Right lobe of liver (tissue), 6 donors: ENCODE measurements around the gene CIP2A. TPM values are rescaled to one million over a fixed set of nuclear protein-coding genes. Genes with fewer than 3 reads are reported as not detected.

ENCODE experiments used
- ATAC-seq, 4 donors: fragments of 200-7000 bp; cut with Tn5 transposase; one replicate each; pipeline ENCODE4 v1.9.1; 2020; ENCODE audit warnings: mild to moderate bottlenecking in 4 of 4, moderate library complexity in 4 of 4
- DNase-seq, 3 donors: peaks; one replicate each; pipeline ENCODE4 v3.0.0-alpha.2; 2020
- H3K27ac ChIP-seq, 3 donors: fragments of 200-600 bp; one replicate each; pipeline ENCODE4 v1.8.0; 2022
- H3K27me3 ChIP-seq, 2 donors: fragments of 200-600 bp; one replicate each; pipeline ENCODE4 v1.8.0; 2022
- H3K36me3 ChIP-seq, 4 donors: fragments of 200-600 bp; sonication (generic) in 1 of 4; one replicate each; pipeline versions ENCODE4 v1.5.1 to v1.8.0; 2017 to 2022; ENCODE audit warnings: control low read depth in 1 of 4
- H3K4me1 ChIP-seq, 4 donors: fragments of 200-600 bp; sonication (generic) in 1 of 4; one replicate each; pipeline versions ENCODE4 v1.5.1 to v1.8.0; 2017 to 2022; ENCODE audit warnings: control low read depth in 1 of 4
- H3K4me3 ChIP-seq, 3 donors: fragments of 200-600 bp; one replicate each; pipeline ENCODE4 v1.8.0; 2022
- H3K9me3 ChIP-seq, 4 donors: fragments of 200-600 bp; sonication (generic) in 1 of 4; one replicate each; pipeline versions ENCODE4 v1.5.1 to v1.8.0; 2017 to 2022; ENCODE audit warnings: control low read depth in 1 of 4
- CTCF ChIP-seq, 4 donors: fragments of 200-600 bp in 3 of 4; fragments of 450-650 bp in 1 of 4; IDR thresholded peaks; one replicate each; pipeline versions ENCODE4 v1.5.1 to v1.8.0; 2016 to 2022; ENCODE audit warnings: antibody characterized with exemption in 4 of 4, mild to moderate bottlenecking in 2 of 4
- POLR2A ChIP-seq: fragments of 450-650 bp; IDR thresholded peaks from one replicate; pipeline ENCODE4 v1.6.1; 2017; ENCODE audit warnings: antibody characterized with exemption, mild to moderate bottlenecking
- WGBS: methylation state at CpG from one replicate; pipeline ENCODE4 v1.1.6; 2018; ENCODE audit warnings: low coverage, low lambda C conversion rate; ENCODE audit not compliant: insufficient coverage; ENCODE audit errors: missing lambda C conversion rate; 5-methylcytosine and 5-hydroxymethylcytosine counted together
- intact Hi-C, 2 donors: fragments of 100-400 bp; cut with DNase I; formaldehyde crosslinking; loops; one replicate each; pipeline versions ENCODE4 v1.11.2 to v1.14.1; 2022
- total RNA-seq, 6 experiments: library from RNA; depleted of rRNA in 2 of 6; stranded (reverse); fragments of >200 nt in 2 of 6; fragmentation: NEBNext Ultra II Directional in 3 of 6; extraction: Animal tissue kit (Norgen Biotek cat#: 25700) in 3 of 6; gene quantifications; one replicate each; pipeline versions ENCODE4 v1.1.0 to v1.2.4, GENCODE V29; 2016 to 2023
- donor health status: DM: no; HTN: yes; CAD: no.
- donor health status: DM: no; HTN: no; CAD: no.
- donor health status: DM: no; HTN: no; CAD: no.
- donor health status: DM: no; HTN: yes; CAD: no.
- donor health status: DM: no; HTN: yes; CAD: no.

The CIP2A gene
- total RNA-seq, 6 experiments from 2014 or later = 0.44 to 3.2 (median 1.3) TPM

GRCh38 chr3:108610651-108611050 is 21.4 kb upstream of the CIP2A start:
- Histone ChIP-seq H3K4me3 (no peak overlapping the region), H3K36me3 (no peaks in the 10 kb centered on the region), H3K9me3 (no peaks in the 10 kb centered on the region), H3K27me3 (no peaks in the 10 kb centered on the region), H3K4me1 (no peaks in the 10 kb centered on the region), H3K27ac (no peak overlapping the region)
- no peak for TF ChIP-seq CTCF (IDR thresholded peaks at IDR 0.05)
- no peak for TF ChIP-seq POLR2A
- intact Hi-C loops = no loop called here
- 91% methylated on average over 1 of the region's 1 CpG for WGBS
- DNase-seq = no peak
- ATAC-seq = no peak

- TF ChIP-seq CTCF (IDR thresholded peaks at IDR 0.05) (no peak), POLR2A (no peak)
- intact Hi-C loops = no loop called here
- Histone ChIP-seq H3K27me3 (no peaks in the 10 kb centered on the region), H3K9me3 (no peaks in the 10 kb centered on the region), H3K27ac (no peak overlapping the region), H3K36me3 (no peaks in the 10 kb centered on the region), H3K4me1 (no peaks in the 10 kb centered on the region), H3K4me3 (no peak overlapping the region)
- 89% methylated on average over 3 of the region's 4 CpGs for WGBS
- no peak for DNase-seq
- no peak for ATAC-seq
These were observed 19.5 kb upstream of the CIP2A start for GRCh38 chr3:108608750-108609149.

DNA sequence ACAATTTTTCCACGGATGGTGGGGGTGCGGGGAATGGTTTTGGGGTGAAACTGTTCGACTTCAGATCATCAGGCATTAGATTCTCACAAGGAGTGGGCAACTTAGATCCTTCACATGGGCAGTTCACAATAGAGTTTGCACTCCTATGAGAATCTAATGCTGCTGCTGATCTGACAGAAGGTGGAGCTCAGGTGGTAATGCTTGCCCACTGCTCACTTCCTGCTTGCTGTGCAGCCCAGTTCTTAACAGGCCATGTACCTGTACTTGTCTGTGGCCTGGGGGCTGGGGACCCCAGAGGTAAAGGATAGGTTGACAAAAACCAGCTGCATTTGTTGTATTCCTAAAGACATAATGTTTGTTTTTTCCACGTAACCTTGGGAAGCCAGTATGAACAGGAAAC is 16.3 kb upstream of the CIP2A start:
- Histone ChIP-seq H3K4me1 (no peaks in the 10 kb centered on the region), H3K27me3 (no peaks in the 10 kb centered on the region), H3K4me3 (no peak overlapping the region), H3K27ac (no peak overlapping the region), H3K36me3 (no peaks in the 10 kb centered on the region), H3K9me3 (no peaks in the 10 kb centered on the region)
- 57% methylated on average over 3 of the region's 4 CpGs for WGBS
- TF ChIP-seq POLR2A (no peak), CTCF (IDR thresholded peaks at IDR 0.05) (no peak)
- DNase-seq = no peak
- ATAC-seq = no peak
- intact Hi-C loops = no loop called here

- H3K4me3 ChIP-seq = no peak overlapping the region
- H3K9me3 ChIP-seq = no peaks in the 10 kb centered on the region
- no peaks in the 10 kb centered on the region for H3K4me1 ChIP-seq
- WGBS = 80% methylated on average over 2 of the region's 2 CpGs
- ATAC-seq = no peak
- no peaks in the 10 kb centered on the region for H3K27me3 ChIP-seq
- H3K36me3 ChIP-seq = no peaks in the 10 kb centered on the region
- TF ChIP-seq POLR2A (no peak), CTCF (IDR thresholded peaks at IDR 0.05) (no peak)
- DNase-seq = no peak
- no peak overlapping the region for H3K27ac ChIP-seq
- intact Hi-C loops = no loop called here
These were observed 15.8 kb upstream of the CIP2A start for GRCh38 chr3:108605028-108605427.

GRCh38 chr3:108603691-108604090 is 14.5 kb upstream of the CIP2A start:
- Histone ChIP-seq H3K27me3 (no peaks in the 10 kb centered on the region), H3K4me1 (no peaks in the 10 kb centered on the region), H3K27ac (no peak overlapping the region), H3K36me3 (no peaks in the 10 kb centered on the region), H3K9me3 (no peaks in the 10 kb centered on the region), H3K4me3 (no peak overlapping the region)
- no peak for DNase-seq
- ATAC-seq = no peak
- intact Hi-C loops = no loop called here
- TF ChIP-seq POLR2A (no peak), CTCF (IDR thresholded peaks at IDR 0.05) (no peak)
